Esophagus squamous epithelium (tissue), 4 donors: ENCODE data around the gene MCIDAS.

ENCODE experiments used
- CTCF ChIP-seq, 6 experiments: fragments of 450-650 bp in 4 of 6; fragments of 200-600 bp in 2 of 6; sonication (generic) in 2 of 6; IDR thresholded peaks; one replicate each; pipeline ENCODE4 v1.5.1; 2016 to 2019; ENCODE audit warnings: antibody characterized with exemption in 6 of 6, mild to moderate bottlenecking in 4 of 6, moderate library complexity in 4 of 6
- POLR2A ChIP-seq, 4 donors: fragments of 450-650 bp; IDR thresholded peaks; one replicate each; pipeline ENCODE4 v1.6.1; 2017; ENCODE audit warnings: antibody characterized with exemption in 4 of 4, mild to moderate bottlenecking in 4 of 4, moderate library complexity in 3 of 4

- TF ChIP-seq CTCF (IDR thresholded peaks at IDR 0.05) (no peak), POLR2A (IDR thresholded peaks at IDR 0.05) (no peak)
Observed at GRCh38 chr5:55218967-55219366, 8.1 kb downstream of the MCIDAS start.
